Lung (tissue), 12 donors: ENCODE data around the gene FOXRED1. TPM values are rescaled to one million over a fixed set of nuclear protein-coding genes. Genes with fewer than 3 reads are reported as not detected.

Source experiments
- ATAC-seq: fragments of 200-7000 bp; cut with Tn5 transposase; one replicate; pipeline ENCODE4 v1.9.1; 2020; ENCODE audit warnings: moderate number of reproducible peaks; ENCODE audit not compliant: insufficient read depth, low FRiP score
- DNase-seq, 3 donors: peaks; one replicate each; pipeline ENCODE4 v3.0.0-alpha.2; 2013 to 2017
- H3K27ac ChIP-seq, 2 donors: one replicate each; pipeline ENCODE4 v1.5.1; 2013; ENCODE audit warnings: mild to moderate bottlenecking in 2 of 2, moderate library complexity in 2 of 2, control low read depth in 1 of 2, inconsistent platforms in 1 of 2, low read depth in 1 of 2, low read length in 1 of 2
- H3K27me3 ChIP-seq, 3 donors: one replicate each; pipeline ENCODE4 v1.5.1; 2013; ENCODE audit warnings: low read length in 2 of 3; ENCODE audit not compliant: control insufficient read depth in 3 of 3, insufficient read depth in 3 of 3
- H3K36me3 ChIP-seq, 4 donors: one replicate each; pipeline ENCODE4 v1.5.1; 2013; ENCODE audit warnings: low read length in 4 of 4, mild to moderate bottlenecking in 1 of 4, moderate library complexity in 1 of 4; ENCODE audit not compliant: control insufficient read depth in 4 of 4, insufficient read depth in 4 of 4
- H3K4me1 ChIP-seq, 5 donors: one replicate each; pipeline ENCODE4 v1.5.1; 2013; ENCODE audit warnings: low read length in 5 of 5, mild to moderate bottlenecking in 2 of 5, moderate library complexity in 1 of 5; ENCODE audit not compliant: control insufficient read depth in 5 of 5, insufficient read depth in 5 of 5
- H3K4me3 ChIP-seq: one replicate; pipeline ENCODE4 v1.5.1; 2013; ENCODE audit warnings: mild to moderate bottlenecking, control low read depth, moderate library complexity
- H3K9ac ChIP-seq, 2 donors: one replicate each; pipeline ENCODE4 v1.5.1; 2013; ENCODE audit warnings: low read length in 2 of 2, control low read depth in 1 of 2; ENCODE audit not compliant: insufficient read depth in 1 of 2
- H3K9me3 ChIP-seq, 4 donors: one replicate each; pipeline ENCODE4 v1.5.1; 2013; ENCODE audit warnings: low read length in 3 of 4, mild to moderate bottlenecking in 1 of 4, moderate library complexity in 1 of 4; ENCODE audit not compliant: control insufficient read depth in 4 of 4, insufficient read depth in 3 of 4
- WGBS, 2 donors: extraction: QIAGEN DNeasy Blood & Tissue Kit; methylation state at CpG; one replicate each; pipeline ENCODE4 v1.1.7; 2013; 5-methylcytosine and 5-hydroxymethylcytosine counted together
- polyA plus RNA-seq, 2 donors: library from polyadenylated mRNA; stranded (reverse); fragments of 200-250 nt; gene quantifications; one replicate each; pipeline ENCODE4 v1.2.1, GENCODE V29; 2013
- total RNA-seq, 2 donors: library from RNA; depleted of rRNA in 1 of 2; stranded (reverse); fragments of >200 nt in 1 of 2; gene quantifications; one replicate each; pipeline ENCODE4 v1.2.1, GENCODE V29; 2014 to 2021
- TF ChIP-seq, protein P1 (sequence below): IDR thresholded peaks from 2 replicates; pipeline ENCODE4 v1.5.1; 2012; ENCODE audit warnings: mild to moderate bottlenecking; ENCODE audit errors: control extremely low read depth, extremely low read depth
- donor health status: control.
- donor health status: control.
- donor health status: Bipolar disorder and iron deficiency.
- donor health status: healthy.
- donor health status: DM: yes; HTN: yes; CAD: no.

Gene FOXRED1
- total and polyA plus RNA-seq, 4 donors = 18.0 to 28.4 (median 20.7) TPM

DNA sequence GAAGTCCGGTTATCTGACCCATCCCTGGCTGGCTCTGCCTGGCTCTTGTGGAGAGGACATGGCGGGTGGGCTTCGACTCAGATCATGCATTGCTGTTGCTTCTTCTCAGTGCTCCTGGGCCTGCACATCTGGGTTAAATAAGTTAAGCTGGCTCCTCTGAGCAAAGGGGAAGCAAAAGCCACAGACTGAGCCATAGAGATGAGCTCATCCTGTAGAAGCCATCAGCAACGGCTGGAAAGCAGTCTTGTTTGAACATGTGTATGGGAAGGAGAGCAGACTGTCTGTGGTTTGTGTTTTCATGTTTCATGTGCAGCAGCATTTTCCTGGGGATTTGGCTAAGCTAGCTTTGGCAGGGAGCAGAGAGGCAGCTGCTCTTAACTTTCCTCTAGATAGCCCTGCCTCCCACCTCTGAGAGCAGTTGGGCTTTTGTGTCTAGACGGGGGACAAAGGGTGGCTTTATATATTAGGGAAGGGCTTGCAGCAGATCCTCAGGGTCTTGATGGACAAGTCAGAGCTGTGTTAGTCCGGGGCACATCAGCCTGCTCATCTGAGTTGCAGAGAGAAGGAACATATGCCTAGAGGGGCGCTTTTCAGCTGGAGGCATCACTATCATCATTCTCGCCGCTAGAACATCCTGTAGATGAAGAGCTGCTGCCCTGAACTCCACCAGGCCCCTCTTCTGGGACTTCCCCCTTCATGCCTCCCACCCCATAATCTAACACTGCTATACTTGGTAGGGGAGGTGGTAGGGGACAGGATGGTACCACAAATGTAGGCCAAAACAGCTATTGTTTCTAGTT lies 49.8 kb downstream of the FOXRED1 start:
- 29 to 56% methylated on average over 9 of the region's 9 CpGs for whole genome bisulfite sequencing, 2 donors
- H3K9me3 ChIP-seq = no peaks in the 10 kb centered on the region
- peaks cover 0 to 29% (median 8%) of the 10 kb centered on the region in 5 donors for H3K4me1 ChIP-seq
- H3K27ac ChIP-seq = peak overlapping the region; percentile 63 to 78
- no peak overlapping the region for H3K4me3 ChIP-seq
- H3K9ac ChIP-seq = peak overlapping the region in 1 of 2 donors; percentile 76
- TF ChIP-seq, protein P1, sequence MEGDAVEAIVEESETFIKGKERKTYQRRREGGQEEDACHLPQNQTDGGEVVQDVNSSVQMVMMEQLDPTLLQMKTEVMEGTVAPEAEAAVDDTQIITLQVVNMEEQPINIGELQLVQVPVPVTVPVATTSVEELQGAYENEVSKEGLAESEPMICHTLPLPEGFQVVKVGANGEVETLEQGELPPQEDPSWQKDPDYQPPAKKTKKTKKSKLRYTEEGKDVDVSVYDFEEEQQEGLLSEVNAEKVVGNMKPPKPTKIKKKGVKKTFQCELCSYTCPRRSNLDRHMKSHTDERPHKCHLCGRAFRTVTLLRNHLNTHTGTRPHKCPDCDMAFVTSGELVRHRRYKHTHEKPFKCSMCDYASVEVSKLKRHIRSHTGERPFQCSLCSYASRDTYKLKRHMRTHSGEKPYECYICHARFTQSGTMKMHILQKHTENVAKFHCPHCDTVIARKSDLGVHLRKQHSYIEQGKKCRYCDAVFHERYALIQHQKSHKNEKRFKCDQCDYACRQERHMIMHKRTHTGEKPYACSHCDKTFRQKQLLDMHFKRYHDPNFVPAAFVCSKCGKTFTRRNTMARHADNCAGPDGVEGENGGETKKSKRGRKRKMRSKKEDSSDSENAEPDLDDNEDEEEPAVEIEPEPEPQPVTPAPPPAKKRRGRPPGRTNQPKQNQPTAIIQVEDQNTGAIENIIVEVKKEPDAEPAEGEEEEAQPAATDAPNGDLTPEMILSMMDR = no peak
- ATAC-seq = peak; percentile 59
- H3K36me3 ChIP-seq = no peaks in the 10 kb centered on the region
- peak; percentile 64 to 92 (median 84) for DNase-seq
- H3K27me3 ChIP-seq = no peaks in the 10 kb centered on the region

DNA sequence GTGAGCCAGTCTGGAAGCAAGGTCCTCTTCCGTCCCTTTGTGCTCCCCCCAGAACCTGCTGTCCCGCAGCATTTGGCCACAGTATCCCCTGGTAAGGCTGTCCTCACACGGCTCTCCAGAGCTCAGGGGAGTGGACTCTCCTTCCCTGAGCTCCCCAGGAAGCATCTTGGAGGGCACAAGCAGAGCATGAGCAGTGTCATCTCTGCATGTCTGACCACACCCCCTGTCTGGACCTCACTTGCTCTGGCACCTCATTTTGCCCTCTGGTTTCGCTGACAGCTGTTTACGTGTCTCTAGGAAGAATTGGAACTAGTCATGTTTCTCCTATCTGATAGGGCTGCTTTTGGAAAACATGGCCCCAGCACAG lies 50.4 kb downstream of the FOXRED1 start:
- H3K4me1 ChIP-seq = peaks cover 0 to 29% (median 8%) of the 10 kb centered on the region in 5 donors
- no peaks in the 10 kb centered on the region for H3K9me3 ChIP-seq
- no peak overlapping the region for H3K4me3 ChIP-seq
- ATAC-seq (no peak), DNase-seq (peak in 1 of 3 donors; percentile 52)
- TF ChIP-seq, protein P1 = no peak
- H3K36me3 ChIP-seq = no peaks in the 10 kb centered on the region
- H3K27ac ChIP-seq = peak overlapping the region; percentile 6 to 36
- H3K27me3 ChIP-seq = no peaks in the 10 kb centered on the region
- 69 to 79% methylated on average over 5 of the region's 5 CpGs for WGBS, 2 donors
- H3K9ac ChIP-seq = peak overlapping the region in 1 of 2 donors; percentile 76

DNA sequence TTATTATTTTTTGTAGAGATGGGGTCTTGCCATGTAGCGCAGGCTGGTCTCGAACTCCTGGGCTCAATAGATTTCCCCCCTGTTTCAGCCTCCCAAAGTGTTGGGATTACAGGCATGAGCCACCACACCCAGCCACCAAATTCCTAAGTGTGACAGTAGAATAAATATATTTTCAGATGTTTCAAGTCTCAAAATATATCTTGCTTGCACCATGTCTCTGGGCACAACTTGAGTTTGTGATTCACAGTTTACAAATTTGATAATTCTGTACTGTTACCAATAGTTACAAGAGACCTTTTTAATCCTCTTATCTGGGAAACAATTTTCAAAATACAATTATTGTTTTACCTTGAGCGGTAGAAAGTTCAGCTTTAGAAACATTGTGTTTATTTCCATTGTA lies 54.0 kb downstream of the FOXRED1 start:
- H3K4me1 ChIP-seq = peaks cover 0 to 22% (median under 1%) of the 10 kb centered on the region in 5 donors
- 94 to 95% methylated on average over 3 of the region's 3 CpGs for WGBS, 2 donors
- no peak overlapping the region for H3K9ac ChIP-seq
- H3K27me3 ChIP-seq = no peaks in the 10 kb centered on the region
- H3K27ac ChIP-seq = no peak overlapping the region
- TF ChIP-seq, protein P1 = no peak
- H3K4me3 ChIP-seq = no peak overlapping the region
- H3K9me3 ChIP-seq = no peaks in the 10 kb centered on the region
- no peaks in the 10 kb centered on the region for H3K36me3 ChIP-seq
- DNase-seq (no peak), ATAC-seq (no peak)
